IPS-11a (cell line): ENCODE data around the gene TCEAL1.

ENCODE experiments used
- H3K4me3 ChIP-seq: one replicate; pipeline ENCODE4 v1.5.1; 2013; ENCODE audit warnings: low read depth, low read length, control low read depth

Gene TCEAL1

GRCh38 chrX:103678199-103678993 is 49.6 kb downstream of the TCEAL1 start:
- H3K4me3 ChIP-seq: no peak overlapping the region
